RPMI8226 (cell line): Measurements from ENCODE around the gene SSX2IP.
"Not testable (repeated sequence)": the region's sequence is repeated elsewhere in the genome, so short reads cannot be mapped to it uniquely, and the experiment has no call there.

Experiments
- DNase-seq: peaks from one replicate; pipeline ENCODE4 v3.0.0-alpha.2; 2015

The SSX2IP gene

DNA sequence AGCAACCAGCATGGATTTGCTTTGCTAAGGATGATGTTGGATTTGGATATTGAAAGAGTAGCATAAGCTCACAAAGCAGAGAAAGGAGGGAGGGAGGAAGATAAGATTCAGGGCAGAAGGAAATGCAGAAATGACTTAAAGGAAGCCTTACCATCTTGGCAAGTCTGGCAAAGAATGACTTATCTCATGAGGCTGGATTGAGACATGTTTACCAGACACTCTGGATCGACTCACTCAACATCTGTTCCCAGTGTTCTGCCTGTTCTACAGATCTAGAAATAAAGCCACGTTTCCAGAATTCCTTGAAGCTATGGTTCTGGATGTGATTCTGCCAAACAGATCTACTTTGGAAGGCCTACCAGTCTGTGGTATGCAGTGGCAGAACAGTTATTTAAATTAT lies 77.2 kb downstream of the SSX2IP start:
- no peak for DNase-seq

DNA sequence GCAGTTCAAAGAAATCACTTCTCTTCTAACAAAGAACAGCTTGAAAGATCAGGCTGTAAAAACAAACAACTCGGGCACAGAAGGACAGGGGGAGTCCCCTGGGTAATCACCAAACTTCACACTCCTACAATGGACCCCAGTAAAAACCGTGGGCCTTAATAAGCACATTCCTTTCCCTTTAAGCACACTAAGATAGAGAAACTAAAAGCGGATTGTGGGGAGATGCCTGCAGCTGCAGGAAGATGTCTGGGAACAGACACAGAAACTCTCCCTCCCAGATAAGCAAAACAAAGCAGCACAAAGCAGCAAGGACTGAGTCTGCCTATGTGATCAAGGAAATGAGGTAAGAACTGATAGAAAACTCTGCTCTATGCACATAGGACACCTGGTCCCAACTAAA lies 78.5 kb downstream of the SSX2IP start:
- DNase-seq: no peak

DNA sequence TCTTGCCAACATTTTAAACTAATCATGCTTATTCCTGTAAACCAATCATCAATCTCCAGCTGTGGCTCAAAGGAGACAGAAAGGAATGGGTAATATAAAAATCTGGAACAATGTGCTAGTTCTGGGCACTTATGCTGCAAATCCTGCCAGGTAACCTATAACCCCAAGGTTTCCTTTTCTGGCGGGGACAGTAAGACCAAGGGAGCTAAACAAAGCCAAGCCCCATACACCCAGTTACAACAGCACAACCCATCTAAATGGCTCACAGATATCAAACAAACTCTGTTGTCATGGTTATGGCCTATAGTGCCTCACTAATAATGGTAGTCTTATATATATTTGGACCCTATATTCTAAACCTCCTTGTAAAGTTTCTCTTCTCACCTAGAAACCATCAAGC lies 79.2 kb downstream of the SSX2IP start:
- no peak for DNase-seq

DNA sequence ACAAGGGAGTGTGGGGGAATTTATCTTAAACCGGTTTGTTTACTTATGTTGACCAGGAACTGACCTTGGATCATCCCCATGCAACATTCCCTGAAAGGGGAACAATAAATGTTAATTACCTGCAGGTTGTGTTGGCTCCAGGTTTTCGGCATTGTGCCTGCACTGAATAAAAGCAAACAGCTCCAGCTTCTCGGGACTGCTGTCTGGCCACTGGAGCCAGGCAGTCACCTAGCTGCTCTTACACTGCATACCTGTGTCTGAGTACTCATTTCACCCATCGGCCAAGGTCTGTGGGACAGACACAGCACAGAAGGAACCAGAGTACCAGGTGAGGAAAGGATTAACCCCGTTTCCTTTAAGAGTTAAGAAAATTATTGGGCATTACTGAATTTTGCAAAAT lies 83.3 kb downstream of the SSX2IP start:
- DNase-seq: no peak

DNA sequence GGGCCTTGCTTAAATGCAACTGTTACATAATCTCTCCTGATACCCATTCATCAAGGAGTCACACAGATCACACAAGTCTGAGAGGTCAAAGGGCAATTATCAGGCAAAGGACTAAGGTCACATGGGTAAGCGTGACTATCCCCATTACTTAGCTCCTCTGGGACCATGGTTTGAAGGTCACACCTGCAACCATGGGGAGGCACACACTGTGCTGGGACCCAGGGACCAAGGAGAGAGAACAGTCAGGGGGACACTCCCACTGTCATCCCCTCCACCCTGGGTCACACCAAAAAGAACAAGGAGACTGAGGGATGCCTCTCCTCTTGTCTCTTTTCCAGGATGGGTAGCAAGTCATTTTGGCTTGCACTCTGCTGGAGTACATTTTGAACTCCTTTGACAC lies 85.1 kb downstream of the SSX2IP start:
- no peak for DNase-seq

DNA sequence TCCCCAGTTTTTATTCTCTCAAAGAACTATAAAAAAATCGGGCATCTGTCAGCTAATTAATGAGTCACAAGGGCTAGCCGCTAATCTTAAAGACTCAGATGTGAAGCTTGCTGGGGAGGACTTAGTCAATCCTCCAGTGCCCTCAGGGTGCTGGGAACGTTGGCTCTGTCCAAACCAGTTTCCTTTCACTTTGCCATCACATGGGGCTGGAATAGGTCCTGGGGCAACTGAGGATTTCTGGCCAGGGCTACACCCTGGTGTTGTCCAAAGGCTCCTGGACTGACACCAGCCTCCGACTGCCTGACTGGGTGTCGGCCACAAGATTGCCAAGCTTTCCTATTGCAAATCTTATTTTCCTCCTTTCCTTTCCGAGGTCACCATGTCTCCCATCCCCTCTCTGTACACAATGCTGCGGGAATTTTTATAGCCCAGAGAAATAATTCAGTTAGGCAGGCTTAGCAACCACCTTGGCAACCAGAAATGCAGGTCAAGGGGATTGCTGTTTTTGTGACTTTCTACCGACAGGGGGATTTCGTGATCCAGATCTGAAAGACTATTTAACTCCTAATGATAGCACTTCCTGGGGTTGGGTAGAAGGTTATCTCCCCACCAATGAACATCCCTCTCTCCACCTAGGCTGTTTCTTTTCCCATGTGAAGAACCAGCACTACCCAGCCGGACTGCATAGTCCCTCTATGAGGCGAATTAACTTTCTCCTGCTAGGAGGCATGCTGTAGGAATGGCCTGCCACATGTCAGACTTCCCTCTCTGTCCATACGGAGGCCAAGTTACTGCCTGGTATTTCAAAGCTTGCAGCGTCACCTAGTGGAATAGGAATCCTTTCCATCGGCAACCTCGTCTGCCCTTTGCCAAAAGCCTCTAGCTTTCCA lies 86.1 kb downstream of the SSX2IP start:
- no peak for DNase-seq

DNA sequence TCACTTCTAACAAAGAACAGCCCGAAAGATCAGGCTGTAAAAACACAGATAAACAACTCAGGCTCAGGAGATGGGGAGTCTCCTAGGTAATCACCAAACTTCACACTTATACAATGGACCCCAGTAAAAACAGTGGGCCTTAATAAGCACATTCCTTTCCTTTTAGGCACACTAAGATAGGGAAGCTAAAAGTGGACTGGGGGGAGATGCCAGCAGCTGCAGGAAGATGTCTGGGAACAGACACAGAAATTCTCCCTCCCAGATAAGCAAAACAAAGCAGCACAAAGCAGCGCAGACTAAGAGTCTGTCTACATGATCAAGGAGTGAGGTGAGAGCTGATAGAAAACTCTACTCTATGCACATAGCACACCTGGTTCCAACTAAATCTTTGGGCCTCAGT lies 87.0 kb downstream of the SSX2IP start:
- DNase-seq: no peak

DNA sequence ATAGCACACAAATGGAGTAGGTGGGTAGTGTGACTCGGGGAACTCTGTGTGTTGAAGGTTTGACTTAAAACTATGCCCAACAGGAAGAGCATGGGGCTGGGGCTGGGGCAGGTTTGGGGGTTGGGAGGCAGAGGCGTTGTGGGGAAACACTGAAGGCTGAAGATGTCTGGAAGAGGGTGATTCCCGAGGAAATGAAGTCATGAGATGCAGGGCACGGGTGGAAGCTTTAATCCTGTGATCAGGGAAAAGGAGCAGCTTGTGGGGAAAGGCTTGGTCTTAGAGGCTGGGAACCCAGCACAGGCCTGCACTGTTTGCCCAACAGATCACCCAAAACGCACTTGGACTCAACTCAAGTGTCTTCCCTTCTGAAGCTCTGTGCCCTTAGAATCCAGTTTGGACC lies 89.5 kb downstream of the SSX2IP start:
- DNase-seq: no peak

DNA sequence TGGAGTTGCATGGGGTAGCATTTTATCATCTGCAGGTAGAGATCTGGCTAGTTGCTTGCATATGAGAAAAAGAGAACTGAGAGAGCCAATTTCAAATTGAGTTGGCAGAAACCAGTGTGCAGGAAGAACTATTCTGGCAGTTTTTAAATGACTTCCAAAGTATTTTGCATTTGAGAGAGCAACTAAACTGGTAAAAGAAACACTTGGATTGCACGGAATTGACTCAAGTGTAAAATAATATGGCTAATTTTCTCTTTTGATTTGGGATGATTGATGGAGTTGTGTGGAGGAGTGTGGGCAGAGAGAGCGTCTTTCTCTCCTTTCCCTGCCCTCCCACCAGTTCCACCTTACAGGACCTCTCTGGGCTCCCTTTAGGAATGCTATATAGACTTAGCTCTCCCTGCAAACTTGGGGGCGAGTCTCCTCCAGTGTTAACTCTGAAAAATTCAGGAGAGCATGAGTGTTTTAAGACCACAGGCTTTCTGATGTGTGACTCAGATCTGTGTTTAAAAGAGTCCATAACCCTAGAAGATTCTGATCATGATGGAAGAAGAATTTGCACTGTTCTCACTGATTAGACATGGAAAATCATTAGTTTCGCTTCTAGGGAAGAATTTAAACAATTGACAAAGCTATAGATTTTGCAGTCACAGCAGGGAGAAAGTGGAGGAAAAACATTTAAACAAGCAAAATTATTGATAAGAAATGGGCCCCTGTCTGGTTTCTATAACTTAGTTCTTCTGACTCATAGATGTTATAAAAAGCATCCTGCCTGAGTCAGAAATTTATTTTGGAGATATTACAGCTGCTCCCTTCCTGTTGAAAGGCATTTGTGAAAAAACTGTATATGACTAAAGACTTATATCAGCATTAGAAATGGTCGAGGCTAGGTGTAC lies 91.2 kb downstream of the SSX2IP start:
- DNase-seq: no peak

DNA sequence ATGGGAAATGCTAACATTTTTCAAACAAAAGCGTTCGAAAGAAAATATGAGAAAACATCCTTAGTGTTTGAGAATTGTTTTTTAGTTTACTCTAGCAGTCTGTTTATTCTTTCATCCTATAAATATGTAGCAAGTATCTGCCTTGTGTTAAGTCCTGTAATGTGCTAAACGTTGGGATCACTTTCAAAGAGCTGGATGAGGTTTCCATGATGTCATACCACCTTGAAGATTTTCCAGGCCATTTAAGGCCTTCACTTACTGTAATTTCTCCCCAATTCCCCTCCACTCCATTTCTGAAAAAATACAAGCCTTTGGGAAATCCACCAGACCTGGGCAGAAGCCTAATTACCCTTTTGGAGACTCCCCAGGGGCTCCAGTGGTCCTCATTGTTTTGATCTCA lies 91.8 kb downstream of the SSX2IP start:
- DNase-seq: no peak

DNA sequence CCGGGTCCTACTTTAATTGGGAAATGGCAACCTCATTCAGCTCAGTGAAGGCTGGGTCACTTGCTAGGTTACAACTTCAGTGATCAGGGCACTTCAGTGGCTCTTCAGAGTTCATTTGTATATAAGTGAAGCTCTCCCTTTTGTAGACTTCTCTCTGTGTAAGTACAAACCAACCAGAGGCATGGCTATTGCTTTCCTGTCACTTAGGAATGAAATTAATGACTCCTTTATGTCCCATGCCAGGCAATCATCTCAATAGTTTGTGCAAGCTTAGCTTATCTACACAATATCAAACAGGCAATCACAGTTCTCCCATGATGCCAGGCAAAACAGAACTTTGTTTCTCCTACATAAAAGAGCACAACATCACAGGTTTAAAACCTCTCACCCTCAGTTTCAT lies 93.2 kb downstream of the SSX2IP start:
- no peak for DNase-seq

DNA sequence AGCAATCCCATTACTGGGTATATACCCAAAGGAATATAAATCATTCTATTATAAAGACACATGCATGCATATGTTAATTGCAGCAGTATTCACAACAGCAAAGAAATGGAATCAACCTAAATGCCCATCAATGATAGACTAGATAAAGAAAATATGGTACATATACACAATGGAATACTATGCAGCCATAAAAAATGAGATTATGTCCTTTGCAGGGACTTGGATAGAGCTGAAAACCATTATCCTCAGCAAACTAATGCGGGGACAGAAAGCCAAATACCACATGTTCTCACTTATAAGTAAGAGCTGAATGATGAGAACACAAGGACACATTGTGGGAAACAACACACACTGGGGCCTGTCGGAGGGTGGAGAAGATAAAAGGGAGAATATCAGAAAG lies 95.3 kb downstream of the SSX2IP start:
- not testable (repeated sequence) for DNase-seq
